Measurements from ENCODE around the gene TUBB4B.

TUBB4B gene

GRCh38 chr9:137269231-137269772 is 28.2 kb downstream of the TUBB4B start:
- Histone ChIP-seq H3K4me1 (ENCODE audit: insufficient read depth, poor library complexity, severe bottlenecking) (peaks cover 7% of the 10 kb centered on the region), H3K36me3 (ENCODE audit: low read depth) (peaks cover 75% of the 10 kb centered on the region), H3K9me3 (ENCODE audit: severe bottlenecking) (no peaks in the 10 kb centered on the region), H3K27ac (ENCODE audit: poor library complexity, severe bottlenecking) (peak overlapping the region; percentile 2), H3K27me3 (ENCODE audit: insufficient read depth, poor library complexity, severe bottlenecking) (no peaks in the 10 kb centered on the region), H3K4me3 (ENCODE audit: severe bottlenecking) (no peak overlapping the region)
- no peak for TF ChIP-seq CTCF (IDR thresholded peaks at IDR 0.05; ENCODE audit: poor library complexity, severe bottlenecking)
- ATAC-seq (ENCODE audit: low read depth) (no peak), DNase-seq (ENCODE audit: low spot score) (peak; percentile 39)

GRCh38 chr9:137270929-137271695 is 30.0 kb downstream of the TUBB4B start:
- Histone ChIP-seq H3K36me3 (ENCODE audit: low read depth) (peaks cover 59% of the 10 kb centered on the region), H3K9me3 (ENCODE audit: severe bottlenecking) (no peaks in the 10 kb centered on the region), H3K4me1 (ENCODE audit: insufficient read depth, poor library complexity, severe bottlenecking) (peaks cover 10% of the 10 kb centered on the region), H3K27me3 (ENCODE audit: insufficient read depth, poor library complexity, severe bottlenecking) (no peaks in the 10 kb centered on the region), H3K4me3 (ENCODE audit: severe bottlenecking) (no peak overlapping the region), H3K27ac (ENCODE audit: poor library complexity, severe bottlenecking) (no peak overlapping the region)
- no peak for ATAC-seq (ENCODE audit: low read depth)
- peak; percentile 56 for DNase-seq (ENCODE audit: low spot score)
- TF ChIP-seq CTCF (IDR thresholded peaks at IDR 0.05; ENCODE audit: poor library complexity, severe bottlenecking), result no peak

GRCh38 chr9:137271696-137272076 is 30.6 kb downstream of the TUBB4B start:
- Histone ChIP-seq H3K9me3 (ENCODE audit: severe bottlenecking) (no peaks in the 10 kb centered on the region), H3K4me3 (ENCODE audit: severe bottlenecking) (no peak overlapping the region), H3K4me1 (ENCODE audit: insufficient read depth, poor library complexity, severe bottlenecking) (peaks cover 12% of the 10 kb centered on the region), H3K27me3 (ENCODE audit: insufficient read depth, poor library complexity, severe bottlenecking) (no peaks in the 10 kb centered on the region), H3K36me3 (ENCODE audit: low read depth) (peaks cover 53% of the 10 kb centered on the region), H3K27ac (ENCODE audit: poor library complexity, severe bottlenecking) (no peak overlapping the region)
- ATAC-seq (ENCODE audit: low read depth) (no peak), DNase-seq (ENCODE audit: low spot score) (peak; percentile 47)
- no peak for TF ChIP-seq CTCF (IDR thresholded peaks at IDR 0.05; ENCODE audit: poor library complexity, severe bottlenecking)

GRCh38 chr9:137272241-137273094 is 31.4 kb downstream of the TUBB4B start:
- DNase-seq (ENCODE audit: low spot score) (peak; percentile 61), ATAC-seq (ENCODE audit: low read depth) (no peak)
- Histone ChIP-seq H3K4me3 (ENCODE audit: severe bottlenecking) (no peak overlapping the region), H3K9me3 (ENCODE audit: severe bottlenecking) (no peaks in the 10 kb centered on the region), H3K27me3 (ENCODE audit: insufficient read depth, poor library complexity, severe bottlenecking) (no peaks in the 10 kb centered on the region), H3K36me3 (ENCODE audit: low read depth) (peaks cover 47% of the 10 kb centered on the region), H3K4me1 (ENCODE audit: insufficient read depth, poor library complexity, severe bottlenecking) (peaks cover 18% of the 10 kb centered on the region), H3K27ac (ENCODE audit: poor library complexity, severe bottlenecking) (no peak overlapping the region)
- TF ChIP-seq CTCF (IDR thresholded peaks at IDR 0.05; ENCODE audit: poor library complexity, severe bottlenecking), result no peak
